Testis (tissue), 3 donors: Measurements from ENCODE around the gene CCL24. TPM values are rescaled to one million over a fixed set of nuclear protein-coding genes. Genes with fewer than 3 reads are reported as not detected.

Experiments used
- DNase-seq: peaks from one replicate; pipeline ENCODE4 v3.0.0-alpha.2; 2019
- H3K27ac ChIP-seq, 2 donors: fragments of 200-600 bp; sonication (generic); one replicate each; pipeline ENCODE4 v1.5.1; 2019
- H3K27me3 ChIP-seq: fragments of 200-600 bp; sonication (generic); one replicate; pipeline ENCODE4 v1.5.1; 2019
- H3K36me3 ChIP-seq: fragments of 200-600 bp; sonication (generic); one replicate; pipeline ENCODE4 v1.5.1; 2017; ENCODE audit warnings: low read depth; ENCODE audit errors: missing control alignments
- H3K4me1 ChIP-seq: fragments of 200-600 bp; sonication (generic); one replicate; pipeline ENCODE4 v1.5.1; 2019
- H3K4me3 ChIP-seq, 2 donors: fragments of 200-600 bp; sonication (generic); one replicate each; pipeline ENCODE4 v1.5.1; 2017 to 2019
- H3K9me3 ChIP-seq: fragments of 200-600 bp; sonication (generic); one replicate; pipeline ENCODE4 v1.5.1; 2017
- CTCF ChIP-seq, 3 experiments: fragments of 450-650 bp in 2 of 3; fragments of 200-600 bp in 1 of 3; sonication (generic) in 1 of 3; IDR thresholded peaks; one replicate each; pipeline ENCODE4 v1.5.1; 2016 to 2019; ENCODE audit warnings: antibody characterized with exemption in 3 of 3, mild to moderate bottlenecking in 2 of 3, moderate library complexity in 1 of 3
- POLR2A ChIP-seq: fragments of 450-650 bp; IDR thresholded peaks from one replicate; pipeline ENCODE4 v1.6.1; 2017; ENCODE audit warnings: antibody characterized with exemption, mild to moderate bottlenecking, moderate library complexity
- WGBS, 2 donors: methylation state at CpG; one replicate each; pipeline ENCODE4 v1.1.5; 2018; 5-methylcytosine and 5-hydroxymethylcytosine counted together
- intact Hi-C: fragments of 100-400 bp; cut with DNase I; formaldehyde crosslinking; loops from one replicate; pipeline ENCODE4 v1.15.1; 2023; ENCODE audit warnings: low total_unique reads
- polyA plus RNA-seq: library from polyadenylated mRNA; stranded (reverse); fragments of 350-450 nt; fragmentation: Illumina TruSeq; extraction: RNeasy Lipid Tissue Mini Kit (QIAGEN cat#74804); gene quantifications from one replicate; pipeline ENCODE4 v1.2.3, GENCODE V29; 2014; ENCODE audit warnings: low read depth, low replicate concordance; ENCODE audit not compliant: insufficient read depth
- total RNA-seq, 2 donors: library from RNA; depleted of rRNA; stranded (reverse); fragments of >200 nt; gene quantifications; one replicate each; pipeline ENCODE4 v1.2.3, GENCODE V29; 2016

CCL24 gene
- total and polyA plus RNA-seq, 3 donors from 2014 or later = 1.1 TPM; not detected in 2

- TF ChIP-seq CTCF (IDR thresholded peaks at IDR 0.05) (no peak), POLR2A (no peak)
- H3K27ac ChIP-seq = no peak overlapping the region
- H3K4me3 ChIP-seq = no peak overlapping the region
- H3K27me3 ChIP-seq = no peaks in the 10 kb centered on the region
- DNase-seq = no peak
- H3K36me3 ChIP-seq = no peaks in the 10 kb centered on the region
- WGBS, 2 donors = 82 to 92% methylated on average over 13 of the region's 13 CpGs
- no peaks in the 10 kb centered on the region for H3K9me3 ChIP-seq
- no peaks in the 10 kb centered on the region for H3K4me1 ChIP-seq
- intact Hi-C loops = no loop called here
Observed at GRCh38 chr7:75814407-75814947, 871 bp upstream of the CCL24 start.

- H3K9me3 ChIP-seq = no peaks in the 10 kb centered on the region
- H3K4me1 ChIP-seq = no peaks in the 10 kb centered on the region
- no peaks in the 10 kb centered on the region for H3K36me3 ChIP-seq
- H3K4me3 ChIP-seq = no peak overlapping the region
- no peaks in the 10 kb centered on the region for H3K27me3 ChIP-seq
- intact Hi-C loops = no loop called here
- DNase-seq = no peak
- no peak overlapping the region for H3K27ac ChIP-seq
- WGBS, 2 donors = 73 to 82% methylated on average over 3 of the region's 3 CpGs
- TF ChIP-seq POLR2A = no peak
- TF ChIP-seq CTCF (IDR thresholded peaks at IDR 0.05) = no peak
Observed at GRCh38 chr7:75813084-75813483, 522 bp downstream of the CCL24 start.

GRCh38 chr7:75811894-75812678 is 1.5 kb downstream of the CCL24 start:
- Histone ChIP-seq H3K4me1 (no peaks in the 10 kb centered on the region), H3K27me3 (no peaks in the 10 kb centered on the region), H3K9me3 (no peaks in the 10 kb centered on the region), H3K36me3 (no peaks in the 10 kb centered on the region), H3K27ac (no peak overlapping the region), H3K4me3 (no peak overlapping the region)
- DNase-seq = no peak
- WGBS, 2 donors = 82 to 89% methylated on average over 10 to 11 of the region's 11 CpGs
- no peak for TF ChIP-seq POLR2A
- TF ChIP-seq CTCF (IDR thresholded peaks at IDR 0.05) = no peak
- intact Hi-C loops = no loop called here

GRCh38 chr7:75809396-75809795 is 4.2 kb downstream of the CCL24 start:
- intact Hi-C loops = no loop called here
- H3K9me3 ChIP-seq = no peaks in the 10 kb centered on the region
- 24 to 64% methylated on average over 6 of the region's 6 CpGs for WGBS, 2 donors
- no peak overlapping the region for H3K27ac ChIP-seq
- no peak for DNase-seq
- no peaks in the 10 kb centered on the region for H3K36me3 ChIP-seq
- no peak overlapping the region for H3K4me3 ChIP-seq
- no peak for TF ChIP-seq CTCF (IDR thresholded peaks at IDR 0.05)
- no peaks in the 10 kb centered on the region for H3K27me3 ChIP-seq
- no peaks in the 10 kb centered on the region for H3K4me1 ChIP-seq

- Histone ChIP-seq H3K27me3 (no peaks in the 10 kb centered on the region), H3K9me3 (no peaks in the 10 kb centered on the region), H3K4me3 (no peak overlapping the region), H3K27ac (no peak overlapping the region), H3K36me3 (no peaks in the 10 kb centered on the region), H3K4me1 (no peaks in the 10 kb centered on the region)
- 72 to 78% methylated on average over 6 of the region's 6 CpGs for WGBS, 2 donors
- no peak for TF ChIP-seq POLR2A
- no peak for TF ChIP-seq CTCF (IDR thresholded peaks at IDR 0.05)
- intact Hi-C loops = no loop called here
- no peak for DNase-seq
Observed at GRCh38 chr7:75808106-75808505, 5.5 kb downstream of the CCL24 start.
